Psoas muscle (tissue), 8 donors: Measurements from ENCODE around the gene TEAD1. TPM values are rescaled to one million over a fixed set of nuclear protein-coding genes. Genes with fewer than 3 reads are reported as not detected.

Experiments
- ATAC-seq, 4 donors: fragments of 200-7000 bp; cut with Tn5 transposase; one replicate each; pipeline ENCODE4 v1.9.1; 2020; ENCODE audit warnings: moderate library complexity in 3 of 4, mild to moderate bottlenecking in 2 of 4
- DNase-seq, 2 donors: peaks; one replicate each; pipeline ENCODE4 v3.0.0-alpha.2; 2020
- H3K27ac ChIP-seq: fragments of 200-600 bp; one replicate; pipeline ENCODE4 v1.8.0; 2022
- H3K27me3 ChIP-seq, 3 donors: fragments of 200-600 bp in 1 of 3; one replicate each; pipeline versions ENCODE4 v1.6.1 to v1.8.0; 2013 to 2022; ENCODE audit warnings: low read length in 2 of 3, mild to moderate bottlenecking in 2 of 3, moderate library complexity in 1 of 3; ENCODE audit not compliant: insufficient read depth in 3 of 3
- H3K36me3 ChIP-seq, 2 donors: fragments of 200-600 bp in 1 of 2; one replicate each; pipeline versions ENCODE4 v1.6.1 to v1.8.0; 2013 to 2022; ENCODE audit warnings: low read depth in 1 of 2, mild to moderate bottlenecking in 1 of 2, moderate library complexity in 1 of 2; ENCODE audit not compliant: insufficient read depth in 1 of 2
- H3K4me1 ChIP-seq: fragments of 200-600 bp; one replicate; pipeline ENCODE4 v1.8.0; 2022
- H3K4me3 ChIP-seq: fragments of 200-600 bp; one replicate; pipeline ENCODE4 v1.8.0; 2022; ENCODE audit warnings: mild to moderate bottlenecking
- H3K9me3 ChIP-seq: fragments of 200-600 bp; one replicate; pipeline ENCODE4 v1.8.0; 2022
- CTCF ChIP-seq: fragments of 200-600 bp; IDR thresholded peaks from one replicate; pipeline ENCODE4 v1.8.0; 2022; ENCODE audit warnings: antibody characterized with exemption
- WGBS, 3 donors: extraction: QIAGEN DNeasy Blood & Tissue Kit; methylation state at CpG; one replicate each; pipeline versions ENCODE4 v1.1.6 to v1.1.7; 2013; 5-methylcytosine and 5-hydroxymethylcytosine counted together
- intact Hi-C, 2 donors: fragments of 100-400 bp; cut with DNase I; formaldehyde crosslinking; loops; one replicate each; pipeline versions ENCODE4 v1.11.0 to v1.14.2; 2022
- polyA plus RNA-seq, 3 donors: library from polyadenylated mRNA; stranded (reverse); fragments of 200-250 nt; gene quantifications; one replicate each; pipeline ENCODE4 v1.2.3, GENCODE V29; 2013
- total RNA-seq, 4 donors: library from RNA; stranded (reverse); fragmentation: NEBNext Ultra II Directional in 2 of 4; extraction: Animal tissue kit (Norgen Biotek cat#: 25700) in 2 of 4; gene quantifications; one replicate each; pipeline versions ENCODE4 v1.2.1 to v1.2.4, GENCODE V29; 2021 to 2023
- donor health status: healthy with polysubstance abuse.
- donor health status: DM: no; HTN: no; CAD: no; lungs with moderate emphysema.
- donor health status: Bipolar disorder and iron deficiency.
- donor health status: healthy.
- donor health status: DM: yes; HTN: yes; CAD: no.
- donor health status: DM: no; HTN: no; CAD: no.
- donor health status: DM: no; HTN: no; CAD: no.
- donor health status: DM: yes; HTN: yes; CAD: no.

Gene TEAD1
- total and polyA plus RNA-seq, 7 donors, result 11.3 to 178 (median 112) TPM

GRCh38 chr11:12882670-12883069 is 208.4 kb downstream of the TEAD1 start:
- DNase-seq (no peak), ATAC-seq (no peak)
- H3K4me1 ChIP-seq, result peaks cover 1% of the 10 kb centered on the region
- no peak for TF ChIP-seq CTCF
- no peak overlapping the region for H3K4me3 ChIP-seq
- intact Hi-C loops, result loop anchor here in 1 of 2 donors (10.0 kb wide), 1 partner anchor 68 kb away; no protein-coding TSS in a partner anchor
- no peaks in the 10 kb centered on the region for H3K27me3 ChIP-seq
- H3K9me3 ChIP-seq, result no peaks in the 10 kb centered on the region
- peaks cover 5 to 74% of the 10 kb centered on the region in 2 donors for H3K36me3 ChIP-seq
- WGBS, 3 donors, result 60 to 70% (median 70%) methylated on average over 5 of the region's 5 CpGs
- no peak overlapping the region for H3K27ac ChIP-seq

- DNase-seq (no peak), ATAC-seq (no peak)
- Histone ChIP-seq H3K27me3 (no peaks in the 10 kb centered on the region), H3K36me3 (peaks cover 5 to 63% of the 10 kb centered on the region in 2 donors), H3K27ac (no peak overlapping the region), H3K4me1 (peaks cover 23% of the 10 kb centered on the region), H3K4me3 (no peak overlapping the region), H3K9me3 (no peaks in the 10 kb centered on the region)
- no peak for TF ChIP-seq CTCF
- WGBS, 3 donors, result 77 to 90% (median 89%) methylated on average over 5 of the region's 5 CpGs
- intact Hi-C loops, result loop anchor here (5.0 to 10.0 kb wide), 4 partner anchors 38 to 213 kb away; partner anchors contain the start of gene TEAD1 (in 1 of the 2)
Observed at GRCh38 chr11:12884751-12885318, 210.6 kb downstream of the TEAD1 start.

- Histone ChIP-seq H3K36me3 (peaks cover 5 to 54% of the 10 kb centered on the region in 2 donors), H3K27me3 (no peaks in the 10 kb centered on the region), H3K9me3 (no peaks in the 10 kb centered on the region), H3K4me1 (peaks cover 32% of the 10 kb centered on the region), H3K4me3 (no peak overlapping the region), H3K27ac (peak overlapping the region; percentile 15)
- 78 to 81% (median 78%) methylated on average over 8 of the region's 8 CpGs for WGBS, 3 donors
- no peak for TF ChIP-seq CTCF
- intact Hi-C loops, result loop anchor here (5.0 to 10.0 kb wide), 4 partner anchors 38 to 213 kb away; partner anchors contain the start of gene TEAD1 (in 1 of the 2)
- ATAC-seq, result no peak
- DNase-seq, result no peak
Observed at GRCh38 chr11:12885717-12886239, 211.6 kb downstream of the TEAD1 start.

GRCh38 chr11:12886508-12886907 is 212.3 kb downstream of the TEAD1 start:
- Histone ChIP-seq H3K27ac (peak overlapping the region; percentile 15), H3K36me3 (peaks cover 4 to 47% of the 10 kb centered on the region in 2 donors), H3K27me3 (no peaks in the 10 kb centered on the region), H3K9me3 (no peaks in the 10 kb centered on the region), H3K4me3 (no peak overlapping the region), H3K4me1 (peaks cover 37% of the 10 kb centered on the region)
- TF ChIP-seq CTCF, result no peak
- DNase-seq (no peak), ATAC-seq (no peak)
- intact Hi-C loops, result loop anchor here (5.0 to 10.0 kb wide), 4 partner anchors 39 to 214 kb away; partner anchors contain the start of gene TEAD1 (in 1 of the 2)
